Measurements from ENCODE around the gene ZBED6. TPM values are rescaled to one million over a fixed set of nuclear protein-coding genes. Genes with fewer than 3 reads are reported as not detected.

The ZBED6 gene
- total and polyA plus RNA-seq, 2 donors (not counting 1 experiment from before 2014, with no cell fraction given): 2.8 to 40.0 TPM

- no CpG with 5 or more reads among the region's 1 CpG for WGBS (ENCODE audit: insufficient coverage)
- H3K4me3 ChIP-seq (ENCODE audit: control extremely low read depth in 1 of 5, extremely low read depth in 1 of 5, insufficient read depth in 1 of 5, low read depth in 2 of 5, low read length in 4 of 5): no peak overlapping the region
- H3K79me2 ChIP-seq (ENCODE audit: control insufficient read depth, insufficient read depth, low read length): peaks cover 27% of the 10 kb centered on the region
- CTCF ChIA-PET: interaction anchor here (0.6 to 1.6 kb wide), 4 partner anchors 8 to 137 kb away, joined by 3 to 10 read pairs (median 4); partner anchors contain the start of gene ATP2B4
- H3K9me3 ChIP-seq (ENCODE audit: control extremely low read depth in 1 of 3, control insufficient read depth in 2 of 3, insufficient read depth in 1 of 3, low read length in 2 of 3): no peaks in the 10 kb centered on the region
- H3K9ac ChIP-seq (ENCODE audit: low read length): no peak overlapping the region
- TF ChIP-seq CTCF (IDR thresholded peaks at IDR 0.05): no peak
- TF ChIP-seq EZH2 (IDR thresholded peaks at IDR 0.05; ENCODE audit: borderline replicate concordance, insufficient read depth, low read depth, low read length, poor library complexity, severe bottlenecking): no peak
- intact Hi-C loops (cut with micrococcal nuclease): no loop called here
- H3K4me2 ChIP-seq (replicated peaks; ENCODE audit: low read depth, low read length, poor library complexity, severe bottlenecking): no peak overlapping the region
- no peaks in the 10 kb centered on the region for H3K9me3 Mint-ChIP-seq (ENCODE audit: insufficient read depth)
- H3K27ac Mint-ChIP-seq: peak overlapping the region; percentile 99
- H3K27me3 ChIP-seq (replicated peaks in 1 of 4; ENCODE audit: control extremely low read depth in 1 of 4, control insufficient read depth in 3 of 4, insufficient read depth in 4 of 4, low read length in 3 of 4): no peaks in the 10 kb centered on the region
- H3K27ac ChIP-seq (ENCODE audit: low read length in 2 of 2): peak overlapping the region; percentile 79 to 82
- H3K27me3 Mint-ChIP-seq: no peaks in the 10 kb centered on the region
- no peaks in the 10 kb centered on the region for H4K20me1 ChIP-seq (ENCODE audit: control insufficient read depth, insufficient read depth, low read length, poor library complexity, severe bottlenecking)
- peaks cover 0 to under 1% of the 10 kb centered on the region in 2 experiments for H3K36me3 ChIP-seq (replicated peaks in 1 of 2; ENCODE audit: control extremely low read depth in 1 of 2, control insufficient read depth in 1 of 2, extremely low read depth in 1 of 2, insufficient read depth in 2 of 2, low read length in 1 of 2)
- peaks cover 14 to 31% of the 10 kb centered on the region in 2 donors for H3K4me1 ChIP-seq (ENCODE audit: control insufficient read depth in 2 of 2, insufficient read depth in 2 of 2, low read length in 2 of 2)
- POLR2A ChIA-PET: interaction anchor here (2.7 kb wide), 1 partner anchor 10 kb away, joined by 14 read pairs; no protein-coding TSS in a partner anchor
- no peak overlapping the region for H3K4me3 Mint-ChIP-seq
- H2AFZ ChIP-seq (ENCODE audit: insufficient read depth, low read depth, low read length, poor library complexity, severe bottlenecking): no peak overlapping the region
- DNase-seq (no peak), ATAC-seq (ENCODE audit: low read depth) (no peak)
- peaks cover 33% of the 10 kb centered on the region for H3K4me1 Mint-ChIP-seq
Observed at GRCh38 chr1:203763505-203763904, 31.9 kb upstream of the ZBED6 start.
